ENCODE data around the gene C9orf72.

The C9orf72 gene

DNA sequence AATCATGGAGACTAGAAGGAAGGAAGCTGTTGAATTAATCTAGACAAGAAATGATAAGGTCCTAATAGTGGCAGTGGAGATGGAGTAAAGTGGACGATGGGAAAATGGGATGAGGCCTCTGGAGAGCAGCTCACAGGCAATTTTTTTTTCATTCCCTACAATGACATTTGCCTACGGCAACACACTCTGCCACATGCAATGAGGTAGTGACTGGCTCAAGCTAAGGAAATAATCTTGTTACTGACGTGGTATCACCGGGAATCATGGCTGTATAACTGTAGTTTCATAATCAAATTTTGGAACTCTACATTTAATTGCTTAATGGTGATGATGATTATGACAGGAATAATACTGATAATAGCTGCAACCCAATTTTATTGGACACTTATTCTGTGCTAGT, 31.5 kb downstream of the C9orf72 start:
- no peak for DNase-seq (ENCODE audit: low read depth)
- H3K4me3 ChIP-seq (ENCODE audit: low read depth, low read length), result no peak overlapping the region

GRCh38 chr9:27540502-27540901, 32.8 kb downstream of the C9orf72 start:
- DNase-seq (ENCODE audit: low read depth), result no peak
- no peak overlapping the region for H3K4me3 ChIP-seq (ENCODE audit: low read depth, low read length)

DNA sequence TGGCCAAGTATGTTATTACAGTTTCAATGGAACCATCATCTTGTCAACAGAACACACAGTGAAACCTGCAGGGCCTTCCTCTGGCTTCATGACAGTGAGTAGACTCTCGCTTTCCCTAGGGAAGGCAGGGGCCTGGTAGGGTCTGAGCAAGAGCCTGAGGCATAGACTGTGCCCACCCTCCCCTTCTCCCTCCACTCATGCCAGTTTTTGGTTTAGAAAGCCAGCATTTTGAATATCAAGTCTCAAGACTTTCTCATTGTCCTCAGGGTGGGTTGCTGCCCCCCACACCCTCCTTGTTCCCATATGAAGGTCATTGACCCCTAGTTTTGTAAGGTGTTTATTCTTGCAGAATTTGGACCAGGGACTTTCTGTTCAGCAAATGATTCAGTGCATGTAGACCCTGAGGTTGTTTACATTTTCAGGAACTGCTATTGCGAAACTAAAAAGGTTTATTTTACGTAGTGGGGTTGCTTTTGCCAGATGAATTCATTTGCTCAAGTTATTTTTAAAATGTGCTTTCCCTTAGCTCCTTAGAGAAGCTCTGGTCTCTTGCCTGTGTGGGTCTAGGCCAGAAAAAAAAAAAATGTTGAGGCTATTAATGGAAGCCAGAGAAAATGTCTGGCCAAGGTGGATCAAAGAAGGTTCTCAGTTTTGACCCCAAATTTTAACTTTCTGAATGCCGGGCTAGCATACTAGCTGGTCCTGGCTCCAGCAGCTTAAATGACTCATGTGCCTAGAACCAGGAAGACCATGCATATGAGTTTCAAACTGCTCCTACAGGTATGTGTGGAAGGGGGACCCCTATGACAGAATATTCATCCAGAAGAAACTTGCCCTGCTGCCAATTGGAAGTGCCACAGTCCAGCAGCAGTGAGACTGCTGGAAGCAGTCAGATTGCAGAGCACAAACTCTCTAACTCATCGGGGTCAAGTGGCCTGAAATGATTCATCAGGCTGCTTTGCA, 33.5 kb downstream of the C9orf72 start:
- H3K4me3 ChIP-seq (ENCODE audit: low read depth, low read length), result no peak overlapping the region
- DNase-seq (ENCODE audit: low read depth), result peak; percentile 62

GRCh38 chr9:27538647-27539046, 34.6 kb downstream of the C9orf72 start:
- no peak overlapping the region for H3K4me3 ChIP-seq (ENCODE audit: low read depth, low read length)
- DNase-seq (ENCODE audit: low read depth), result no peak

DNA sequence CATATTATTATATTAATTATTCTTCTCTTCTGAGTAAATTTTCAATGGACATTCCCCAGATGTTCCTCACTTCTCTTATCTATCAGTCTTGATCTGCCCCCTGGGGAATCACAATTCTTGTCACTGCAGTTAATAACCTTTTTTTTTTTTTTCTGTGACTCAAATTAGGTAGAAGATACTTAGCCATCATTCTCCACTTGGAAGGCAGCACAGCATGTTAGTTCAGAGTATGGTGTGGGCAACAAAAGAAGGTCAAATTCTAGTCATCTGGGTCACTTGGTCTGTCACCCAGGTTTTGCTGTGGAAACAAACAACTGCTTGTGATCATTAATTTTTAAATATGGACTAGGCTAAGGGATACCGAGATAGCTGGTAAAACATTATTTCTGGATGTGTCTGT, 35.5 kb downstream of the C9orf72 start:
- no peak for DNase-seq (ENCODE audit: low read depth)

GRCh38 chr9:27537027-27537435, 36.2 kb downstream of the C9orf72 start:
- H3K4me3 ChIP-seq (ENCODE audit: low read depth, low read length), result no peak overlapping the region
- no peak for DNase-seq (ENCODE audit: low read depth)

More for the DNA sequence above, 35.5 kb downstream of the C9orf72 start:
- no peak overlapping the region for H3K4me3 ChIP-seq (ENCODE audit: low read depth, low read length)

DNA sequence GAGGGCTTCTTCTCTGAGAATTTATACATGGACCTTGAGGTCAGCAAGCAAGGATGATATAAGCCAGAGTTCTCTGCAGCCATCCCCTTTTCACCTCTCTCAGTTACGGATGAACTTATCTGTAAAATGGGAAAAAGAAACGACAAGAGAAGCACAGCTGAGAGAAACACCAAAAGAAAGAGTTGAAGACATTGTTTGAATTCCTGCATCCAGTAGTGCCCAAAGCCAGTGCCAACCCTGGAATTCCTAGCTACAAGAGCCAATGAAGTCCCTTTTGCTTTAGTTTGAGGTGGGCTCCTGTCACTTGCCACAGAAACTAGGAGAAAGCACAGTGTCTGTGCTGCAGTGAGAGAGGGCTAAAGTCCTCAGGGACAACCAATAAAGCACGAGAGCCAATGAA, 37.1 kb downstream of the C9orf72 start:
- no peak overlapping the region for H3K4me3 ChIP-seq (ENCODE audit: low read depth, low read length)
- DNase-seq (ENCODE audit: low read depth), result no peak

GRCh38 chr9:27535701-27536118, 37.6 kb downstream of the C9orf72 start:
- no peak for DNase-seq (ENCODE audit: low read depth)
- H3K4me3 ChIP-seq (ENCODE audit: low read depth, low read length), result no peak overlapping the region

DNA sequence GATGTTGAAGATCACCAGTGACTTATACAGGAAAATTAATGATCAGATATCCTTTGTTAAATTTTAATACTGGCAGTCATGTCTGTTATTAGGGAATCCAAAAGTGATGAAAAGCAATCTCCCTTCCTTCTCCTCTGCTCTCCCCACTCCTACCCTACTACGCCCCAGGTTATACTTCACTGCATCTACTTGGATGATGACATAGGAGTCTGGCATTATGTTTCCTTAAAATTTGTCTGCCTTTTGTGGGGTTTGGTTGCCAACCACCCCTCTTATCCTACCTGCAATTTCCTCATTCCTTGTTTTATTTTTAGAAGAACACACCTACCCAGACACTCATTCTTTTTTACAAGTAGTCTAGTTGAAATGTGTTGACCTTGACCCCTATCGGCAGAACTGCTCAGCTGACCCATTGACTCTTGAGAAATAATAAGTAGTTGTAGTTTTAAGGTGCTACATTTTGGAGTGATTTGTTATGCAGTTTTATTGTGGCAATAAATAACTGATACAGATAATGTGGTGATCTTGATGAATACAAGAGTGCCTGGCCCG, 38.5 kb downstream of the C9orf72 start:
- DNase-seq (ENCODE audit: low read depth), result no peak
- no peak overlapping the region for H3K4me3 ChIP-seq (ENCODE audit: low read depth, low read length)

DNA sequence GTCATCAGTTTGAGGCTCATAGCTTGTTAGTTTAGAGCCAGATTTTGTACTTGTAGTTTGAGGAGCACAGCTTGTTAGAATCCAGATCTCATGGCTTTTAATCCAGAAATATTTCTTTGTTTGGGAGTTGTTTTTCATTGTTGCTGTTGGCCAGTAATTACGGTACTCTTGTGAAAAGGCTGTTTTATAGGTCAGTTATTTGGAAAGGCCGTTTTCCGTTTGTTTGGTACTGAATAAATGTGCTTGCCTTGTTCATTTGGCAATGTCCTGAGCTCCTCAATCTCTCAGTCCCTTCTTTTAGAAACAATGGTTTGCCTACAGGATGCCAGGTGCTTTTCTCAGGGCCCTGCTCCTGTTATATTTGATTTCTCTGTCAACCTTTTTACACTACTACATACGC, 39.1 kb downstream of the C9orf72 start:
- no peak for DNase-seq (ENCODE audit: low read depth)

GRCh38 chr9:27533311-27533710, 40.0 kb downstream of the C9orf72 start:
- H3K4me3 ChIP-seq (ENCODE audit: low read depth, low read length), result no peak overlapping the region
- DNase-seq (ENCODE audit: low read depth), result no peak

More for the DNA sequence above, 39.1 kb downstream of the C9orf72 start:
- no peak overlapping the region for H3K4me3 ChIP-seq (ENCODE audit: low read depth, low read length)

DNA sequence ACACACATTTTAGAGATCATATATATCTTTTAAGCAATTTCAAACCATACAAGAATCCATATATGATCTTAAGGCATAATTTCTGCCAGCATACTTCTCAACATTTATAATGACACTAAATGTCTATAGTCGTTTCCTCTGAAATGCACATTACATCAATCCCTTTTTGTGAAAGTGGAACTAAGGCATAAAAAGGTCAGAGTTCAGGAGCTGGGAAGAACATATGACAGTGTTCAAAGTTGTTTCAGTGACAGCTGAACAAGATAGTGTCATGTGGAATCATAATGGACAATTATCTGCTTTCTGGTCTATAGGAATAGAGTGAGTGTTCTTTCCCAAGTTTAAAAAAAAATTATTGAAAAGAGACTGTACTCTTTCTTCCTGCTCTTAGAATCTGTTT, 41.2 kb downstream of the C9orf72 start:
- no peak for DNase-seq (ENCODE audit: low read depth)
- no peak overlapping the region for H3K4me3 ChIP-seq (ENCODE audit: low read depth, low read length)

- H3K4me3 ChIP-seq (ENCODE audit: low read depth, low read length), result no peak overlapping the region
- no peak for DNase-seq (ENCODE audit: low read depth)
These were observed 42.1 kb downstream of the C9orf72 start for GRCh38 chr9:27530915-27531755.

DNA sequence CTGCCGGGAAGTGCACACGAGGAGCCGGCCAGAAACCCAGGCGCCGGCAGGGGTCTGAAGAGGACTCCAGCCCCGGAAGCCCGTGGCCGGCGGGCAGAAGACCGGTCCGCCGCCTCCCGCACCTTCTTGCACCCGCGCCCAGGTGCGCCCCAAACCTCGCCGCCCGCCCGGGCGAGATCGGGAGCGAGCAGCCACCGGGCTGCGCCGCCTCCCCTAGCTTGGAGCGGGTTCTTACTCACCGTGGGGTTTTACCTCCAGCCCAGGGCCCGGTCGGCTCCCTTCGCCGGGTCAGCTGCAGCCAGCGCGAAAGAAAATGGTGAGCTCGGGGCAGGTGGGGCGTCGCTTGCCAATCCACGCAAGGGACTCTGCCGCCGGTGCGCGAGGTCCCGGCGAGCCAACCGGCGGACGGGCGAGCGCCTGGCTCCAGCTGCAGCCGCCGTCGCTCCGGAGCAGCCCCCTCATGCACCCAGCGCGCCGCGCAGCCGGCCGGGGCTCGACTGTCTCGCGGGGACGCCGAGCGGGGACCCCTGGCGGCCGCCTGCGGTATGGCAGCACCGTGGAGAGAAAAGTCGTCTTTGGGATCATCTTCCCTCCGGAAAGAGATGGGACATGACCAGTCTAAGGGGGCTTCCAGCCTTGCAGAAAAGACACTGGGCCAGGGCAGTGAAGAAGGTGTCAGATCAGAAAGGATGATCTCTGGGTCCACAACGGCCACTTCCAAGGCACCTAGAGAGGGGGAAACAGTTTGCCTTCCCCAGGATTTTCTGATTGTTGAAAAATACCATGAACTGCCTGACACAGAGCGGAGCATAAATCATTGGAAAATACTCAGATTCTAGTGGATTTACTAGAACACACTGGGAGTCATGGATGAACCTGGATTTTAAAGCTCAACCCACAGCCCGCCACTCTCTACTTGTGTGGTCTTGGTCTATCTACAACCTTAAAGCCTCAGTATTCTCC, 43.7 kb downstream of the C9orf72 start, which contains the start of gene MOB3B:
Gene MOB3B, minus strand, starts transcription at position 499 of the 963 bp plus-strand sequence. CDS start 74,264 bp downstream, outside the sequence.
- no peak for DNase-seq (ENCODE audit: low read depth)
- peak within 1 kb of the TSS; percentile 67 for H3K4me3 ChIP-seq (ENCODE audit: low read depth, low read length)

- H3K4me3 ChIP-seq (ENCODE audit: low read depth, low read length), result peak overlapping the region; percentile 67
- DNase-seq (ENCODE audit: low read depth), result no peak
These were observed 44.4 kb downstream of the C9orf72 start for GRCh38 chr9:27528886-27529315.

GRCh38 chr9:27528076-27528885, 45.0 kb downstream of the C9orf72 start:
- no peak for DNase-seq (ENCODE audit: low read depth)
- peak overlapping the region; percentile 67 for H3K4me3 ChIP-seq (ENCODE audit: low read depth, low read length)

GRCh38 chr9:27527702-27528075, 45.6 kb downstream of the C9orf72 start:
- peak overlapping the region; percentile 67 for H3K4me3 ChIP-seq (ENCODE audit: low read depth, low read length)
- DNase-seq (ENCODE audit: low read depth), result no peak

- no peak for DNase-seq (ENCODE audit: low read depth)
- H3K4me3 ChIP-seq (ENCODE audit: low read depth, low read length), result no peak within 1 kb of the TSS
These were observed 49.0 kb downstream of the C9orf72 start, which contains the start of gene IFNK for GRCh38 chr9:27524236-27524635. Gene IFNK (plus strand): TSS chr9:27524290. CDS start chr9:27524337, 47 bp downstream.

Measured in skeletal muscle cell (primary cell).